ENCODE data around the gene CALML5. TPM values are rescaled to one million over a fixed set of nuclear protein-coding genes. Genes with fewer than 3 reads are reported as not detected.

Gene CALML5
- total and polyA plus RNA-seq, 2 of the 4 experiments (the other 2 are of a cell fraction), result not detected

GRCh38 chr10:5511885-5512280 is 12.5 kb upstream of the CALML5 start:
- intact Hi-C loops (cut with micrococcal nuclease), result no loop called here
- ATAC-seq (ENCODE audit: low read depth) (no peak), DNase-seq (no peak)
- Histone ChIP-seq H3K4me2 (ENCODE audit: low read depth, low read length) (no peak overlapping the region), H3K14ac (replicated peaks; ENCODE audit: low read depth, low read length) (no peak overlapping the region), H2BK20ac (ENCODE audit: low read depth, low read length) (no peak overlapping the region), H3K36me3 (ENCODE audit: control insufficient read depth, insufficient read depth, low read length) (no peaks in the 10 kb centered on the region), H4K5ac (ENCODE audit: low read depth, low read length) (no peak overlapping the region), H4K8ac (ENCODE audit: low read depth in 2 of 2, low read length in 2 of 2) (no peak overlapping the region), H3K23ac (ENCODE audit: low read depth, low read length) (no peak overlapping the region), H4K91ac (ENCODE audit: insufficient read depth, low read depth, low read length) (no peak overlapping the region), H3K56ac (ENCODE audit: extremely low read depth, insufficient read depth, low read length) (no peak overlapping the region), H3K9ac (ENCODE audit: low read depth, low read length) (no peak overlapping the region), H2AK9ac (replicated peaks; ENCODE audit: low read depth, low read length, poor library complexity) (no peak overlapping the region), H3K79me1 (ENCODE audit: low read depth in 1 of 2, low read length in 2 of 2) (no peaks in the 10 kb centered on the region), H3K27me3 (ENCODE audit: control insufficient read depth, insufficient read depth, low read length) (peaks cover 17% of the 10 kb centered on the region; the same call in 1 of the 2 replicates), H2AK5ac (ENCODE audit: low read depth, low read length) (no peak overlapping the region), H2BK120ac (ENCODE audit: low read depth, low read length) (no peak overlapping the region), H2BK5ac (ENCODE audit: low read depth, low read length, poor library complexity, severe bottlenecking) (no peak overlapping the region), H3K27ac (ENCODE audit: insufficient read depth, low read length) (no peak overlapping the region), H3K4ac (ENCODE audit: low read depth, low read length) (no peak overlapping the region), H3K18ac (ENCODE audit: low read depth, low read length) (no peak overlapping the region), H3K4me1 (ENCODE audit: control insufficient read depth, insufficient read depth, low read length) (no peaks in the 10 kb centered on the region), H3K9me1 (ENCODE audit: insufficient read depth, low read length) (no peaks in the 10 kb centered on the region), H2AFZ (replicated peaks; ENCODE audit: low read length, poor library complexity) (no peak overlapping the region), H4K20me1 (ENCODE audit: insufficient read depth, low read length) (no peaks in the 10 kb centered on the region), H3K9me3 (ENCODE audit: control insufficient read depth, insufficient read depth, low read length) (no peaks in the 10 kb centered on the region), H3K4me3 (ENCODE audit: insufficient read depth, low read depth, low read length) (no peak overlapping the region), H2BK15ac (ENCODE audit: low read depth, low read length) (no peak overlapping the region)
- in situ Hi-C loops (cut with MboI; ENCODE audit: low sequenced_read_pairs), result no loop called here
- 89% methylated on average over 16 of the region's 17 CpGs; no CpG with 5 or more reads in 1 of the 2 experiments for WGBS, 2 experiments (ENCODE audit: extremely low coverage in 2 of 2, insufficient read length in 1 of 2)
- dilution Hi-C loops (cut with HindIII; ENCODE audit: low sequenced_read_pairs, unreplicated experiment), result no loop called here
- no TSS peak for BruUV-seq (replicated peaks)
- CTCF ChIA-PET, result no interaction called here
- POLR2A ChIA-PET (ENCODE audit: unreplicated experiment), result no interaction called here
- TF ChIP-seq MXI1 (IDR thresholded peaks at IDR 0.05; ENCODE audit: borderline replicate concordance, low read depth, low read length), result no peak

Measured in IMR-90 (cell line).